K562 (cell line): ENCODE measurements around the gene SSTR5. TPM values are rescaled to one million over a fixed set of nuclear protein-coding genes. Genes with fewer than 3 reads are reported as not detected.
A peak's percentile ranks its signal among the peaks of the same experiment; 100 is the strongest.

Source experiments
- ATAC-seq: fragments of 200-7000 bp; cut with Tn5 transposase; 3 replicates; pipeline ENCODE4 v1.9.1; 2020; ENCODE audit warnings: moderate library complexity
- BruUV-seq: library from RNA; stranded (reverse); fragments of 400-500 nt; replicated peaks from 2 replicates; lab custom pipeline; 2021; lab: Mats Ljungman, UMichigan
- CTCF ChIA-PET: fragments of 300-600 bp; formaldehyde crosslinking; extraction: SDS; loops from one replicate; lab custom pipeline; 2021; ENCODE audit warnings: low intra/inter-chr PET ratio; lab: Yijun Ruan, JAX
- POLR2A ChIA-PET: fragments of 300-600, 350-650 bp; sonication (Branson Sonifier 250); formaldehyde crosslinking; extraction: SDS; loops from one replicate; lab custom pipeline; 2021; ENCODE audit warnings: antibody characterized with exemption, inconsistent platforms; lab: Yijun Ruan, JAX
- DNase-seq, 4 experiments: peaks; one replicate each; pipeline versions ENCODE4 v3.0.0 to v3.0.0-alpha.2; 2011 to 2018; ENCODE audit warnings: low spot score in 3 of 4, mixed read lengths in 3 of 4; ENCODE audit errors: extremely low read depth in 1 of 4
- FAIRE-seq: peaks from 2 replicates; lab custom pipeline; 2011; peaks lifted over from hg19 to GRCh38; lab: Jason Lieb, UNC
- H2AFZ ChIP-seq: 2 replicates; pipeline ENCODE4 v1.6.0; 2011; ENCODE audit warnings: low read depth, low read length, control low read depth, inconsistent platforms
- H3K27ac ChIP-seq: fragments of 200-600 bp; 3 replicates; pipeline ENCODE4 v1.8.0; 2011; ENCODE audit warnings: low read depth, mild to moderate bottlenecking, control low read depth, inconsistent platforms, low read length, moderate library complexity, mixed read lengths; ENCODE audit errors: extremely low read depth
- H3K27me3 ChIP-seq, 2 experiments: fragments of 300-600 bp in 1 of 2; 2 replicates in 1 of 2; 3 replicates in 1 of 2; pipeline versions ENCODE4 v1.6.0 to v1.8.0; 2011; ENCODE audit warnings: inconsistent platforms in 2 of 2, low read length in 2 of 2, mild to moderate bottlenecking in 1 of 2, mixed read lengths in 1 of 2, moderate library complexity in 1 of 2; ENCODE audit not compliant: control insufficient read depth in 2 of 2, insufficient read depth in 2 of 2
- H3K36me3 ChIP-seq: fragments of 300-600 bp; 3 replicates; pipeline ENCODE4 v1.8.0; 2011; ENCODE audit warnings: mild to moderate bottlenecking, low read length, inconsistent platforms; ENCODE audit not compliant: control insufficient read depth, insufficient read depth
- H3K4me1 ChIP-seq, 2 experiments: fragments of 200-600 bp in 1 of 2; replicated peaks in 1 of 2; 2 replicates in 1 of 2; 3 replicates in 1 of 2; pipeline versions ENCODE4 v1.5.1 to v1.8.0; 2011; ENCODE audit warnings: inconsistent platforms in 2 of 2, low read length in 2 of 2, mild to moderate bottlenecking in 1 of 2, mixed read lengths in 1 of 2, moderate library complexity in 1 of 2; ENCODE audit not compliant: control insufficient read depth in 2 of 2, insufficient read depth in 2 of 2
- H3K4me2 ChIP-seq: 2 replicates; pipeline ENCODE4 v1.6.1; 2011; ENCODE audit warnings: low read length, control low read depth, inconsistent platforms, mixed read lengths; ENCODE audit not compliant: insufficient read depth
- H3K4me3 ChIP-seq: fragments of 200-600 bp; sonication (generic), shearing (Covaris generic); 2 replicates; pipeline ENCODE4 v1.5.1; 2016; ENCODE audit warnings: control low read depth, inconsistent platforms
- H3K79me2 ChIP-seq: fragments of 200-600 bp; 3 replicates; pipeline ENCODE4 v1.8.0; 2011; ENCODE audit warnings: low read length, inconsistent platforms; ENCODE audit not compliant: control insufficient read depth, insufficient read depth
- H3K9ac ChIP-seq, 2 experiments: 2 replicates each; pipeline versions ENCODE4 v1.6.0 to v1.6.1; 2011; ENCODE audit warnings: low read depth in 2 of 2, low read length in 2 of 2, control low read depth in 1 of 2, inconsistent platforms in 1 of 2, mild to moderate bottlenecking in 1 of 2, mixed read lengths in 1 of 2; ENCODE audit not compliant: insufficient read depth in 1 of 2
- H3K9me1 ChIP-seq: one replicate; pipeline ENCODE4 v1.6.0; 2011; ENCODE audit warnings: inconsistent platforms, mild to moderate bottlenecking, low read length, moderate library complexity; ENCODE audit not compliant: control insufficient read depth, insufficient read depth
- H3K9me3 ChIP-seq: replicated peaks from 2 replicates; pipeline ENCODE4 v1.5.1; 2011; ENCODE audit warnings: low read depth, low read length, inconsistent platforms; ENCODE audit not compliant: control insufficient read depth, insufficient read depth
- H4K20me1 ChIP-seq: replicated peaks from 2 replicates; pipeline ENCODE4 v1.6.1; 2011; ENCODE audit warnings: low read length, inconsistent platforms, mixed read lengths; ENCODE audit not compliant: control insufficient read depth, insufficient read depth
- ETV1 ChIP-seq: fragments of 450-650 bp; conservative IDR thresholded peaks from 2 replicates; pipeline ENCODE4 v1.6.1; 2016; ENCODE audit warnings: missing genetic modification characterization, control low read depth, low read depth, missing compliant biosample characterization
- HNRNPL ChIP-seq: fragments of 200-400 bp; formaldehyde crosslinking; IDR thresholded peaks from 2 replicates; pipeline ENCODE4 v1.6.1; 2017; ENCODE audit warnings: low read depth, mild to moderate bottlenecking, low read length
- RNF2 ChIP-seq: sonication (generic); IDR thresholded peaks from 2 replicates; pipeline ENCODE4 v1.6.1; 2016
- ZNF263 ChIP-seq: sonication (generic); formaldehyde crosslinking; IDR thresholded peaks from 2 replicates; pipeline ENCODE4 v1.8.0; 2022; ENCODE audit warnings: mild to moderate bottlenecking, missing genetic modification reagents, borderline replicate concordance
- WGBS: fragments of 100-300 bp; shearing (Covaris generic); methylation state at CpG from one replicate; pipeline ENCODE4 v1.1.6; 2016; ENCODE audit warnings: low coverage, mixed read lengths; ENCODE audit not compliant: insufficient coverage; ENCODE audit errors: missing lambda C conversion rate; 5-methylcytosine and 5-hydroxymethylcytosine counted together
- in situ Hi-C: fragments of 300-500 bp; cut with MboI; formaldehyde crosslinking; loops from 4 replicates; pipeline ENCODE4 v1.15.0; 2018; ENCODE audit warnings: inconsistent platforms, mixed read lengths
- intact Hi-C: fragments of 100-400 bp; cut with micrococcal nuclease; formaldehyde crosslinking; loops from 2 replicates; pipeline ENCODE4 v1.14.2; 2022
- polyA plus RNA-seq, 8 experiments: library from polyadenylated mRNA; depleted of rRNA in 4 of 8; stranded (reverse) in 5 of 8; unstranded in 3 of 8; fragments of >200 nt; fragmentation: Nextera tagmentation in 2 of 8; fragmentation: Illumina TruSeq in 1 of 8; extraction: Ambion mirVana in 2 of 8; extraction: Trizol in 1 of 8; gene quantifications; 2 replicates each; pipeline versions ENCODE4 v1.2.1 to v1.2.3, GENCODE V29; 2011 to 2014; ENCODE audit warnings: inconsistent platforms in 1 of 8, missing spikeins in 1 of 8
- total RNA-seq, 7 experiments: library from RNA; depleted of rRNA in 6 of 7; stranded (reverse); fragments of >200 nt in 6 of 7; fragmentation: Illumina TruSeq in 2 of 7; extraction: Trizol in 2 of 7; gene quantifications; 2 replicates each; pipeline versions ENCODE4 v1.2.1 to v1.2.3, GENCODE V29; 2011 to 2021; ENCODE audit warnings: low replicate concordance in 1 of 7
- TF ChIP-seq, protein P1 (sequence below), 3 experiments: IDR thresholded peaks in 2 of 3; conservative IDR thresholded peaks in 1 of 3; 2 replicates each; pipeline ENCODE4 v1.5.1; 2011 to 2012; ENCODE audit warnings: low read length in 3 of 3, mild to moderate bottlenecking in 3 of 3, control low read depth in 2 of 3, improper control_type of control experiment in 1 of 3, inconsistent platforms in 1 of 3, low read depth in 1 of 3, mixed read lengths in 1 of 3, moderate library complexity in 1 of 3; ENCODE audit not compliant: insufficient read depth in 2 of 3

The SSTR5 gene
- total and polyA plus RNA-seq, 9 of the 15 experiments (the other 6 are each of a cell fraction or from before 2014, with no cell fraction given), result not detected

GRCh38 chr16:1113889-1114526 is 41.5 kb downstream of the SSTR5 start:
- ATAC-seq (peak; percentile 33; the same call in 1 of the 3 replicates), DNase-seq (peak in 1 of 4 experiments; percentile 18), FAIRE-seq (no peak)
- Histone ChIP-seq H3K4me2 (no peak overlapping the region), H3K4me3 (no peak overlapping the region), H3K36me3 (no peaks in the 10 kb centered on the region), H3K79me2 (no peaks in the 10 kb centered on the region), H2AFZ (no peak overlapping the region), H3K9ac (no peak overlapping the region), H3K27ac (no peak overlapping the region), H3K9me3 (no peaks in the 10 kb centered on the region), H3K4me1 (peaks cover 0 to 56% of the 10 kb centered on the region in 2 experiments; a peak in 2 of 5 replicates), H3K9me1 (no peaks in the 10 kb centered on the region), H3K27me3 (peaks cover 27 to 59% of the 10 kb centered on the region in 2 experiments; a peak in 4 of 5 replicates), H4K20me1 (peaks cover 20% of the 10 kb centered on the region)
- intact Hi-C loops, result no loop called here
- ChIA-PET CTCF (no interaction called here), POLR2A (interaction anchor here (0.7 kb wide), 1 partner anchor 36 kb away, joined by 3 read pairs; no protein-coding TSS in a partner anchor)
- 5% methylated on average over 14 of the region's 15 CpGs for WGBS
- BruUV-seq, result no TSS peak
- TF ChIP-seq, protein P1, sequence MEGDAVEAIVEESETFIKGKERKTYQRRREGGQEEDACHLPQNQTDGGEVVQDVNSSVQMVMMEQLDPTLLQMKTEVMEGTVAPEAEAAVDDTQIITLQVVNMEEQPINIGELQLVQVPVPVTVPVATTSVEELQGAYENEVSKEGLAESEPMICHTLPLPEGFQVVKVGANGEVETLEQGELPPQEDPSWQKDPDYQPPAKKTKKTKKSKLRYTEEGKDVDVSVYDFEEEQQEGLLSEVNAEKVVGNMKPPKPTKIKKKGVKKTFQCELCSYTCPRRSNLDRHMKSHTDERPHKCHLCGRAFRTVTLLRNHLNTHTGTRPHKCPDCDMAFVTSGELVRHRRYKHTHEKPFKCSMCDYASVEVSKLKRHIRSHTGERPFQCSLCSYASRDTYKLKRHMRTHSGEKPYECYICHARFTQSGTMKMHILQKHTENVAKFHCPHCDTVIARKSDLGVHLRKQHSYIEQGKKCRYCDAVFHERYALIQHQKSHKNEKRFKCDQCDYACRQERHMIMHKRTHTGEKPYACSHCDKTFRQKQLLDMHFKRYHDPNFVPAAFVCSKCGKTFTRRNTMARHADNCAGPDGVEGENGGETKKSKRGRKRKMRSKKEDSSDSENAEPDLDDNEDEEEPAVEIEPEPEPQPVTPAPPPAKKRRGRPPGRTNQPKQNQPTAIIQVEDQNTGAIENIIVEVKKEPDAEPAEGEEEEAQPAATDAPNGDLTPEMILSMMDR (IDR thresholded peaks at IDR 0.05 in 2 of 3, conservative IDR thresholded peaks at IDR 0.05 in 1 of 3; ENCODE audit: insufficient read depth in 2 of 3, low read depth in 1 of 3, low read length in 3 of 3), result 0 out of 6 replicates have a peak, but pooled peaks of 1 of the 3 experiments have one; percentile 8
- peak; percentile 97 for TF ChIP-seq ZNF263
- 0 out of 2 replicates have a peak, but pooled peaks have one; percentile 28 for TF ChIP-seq HNRNPL
- no peak for TF ChIP-seq RNF2
- no peak for TF ChIP-seq ETV1 (tag)
- in situ Hi-C loops, result loop anchor here (5.0 kb wide), 1 partner anchor 83 kb away; no protein-coding TSS in a partner anchor
